ENCODE data around the gene GJD4.

DNA sequence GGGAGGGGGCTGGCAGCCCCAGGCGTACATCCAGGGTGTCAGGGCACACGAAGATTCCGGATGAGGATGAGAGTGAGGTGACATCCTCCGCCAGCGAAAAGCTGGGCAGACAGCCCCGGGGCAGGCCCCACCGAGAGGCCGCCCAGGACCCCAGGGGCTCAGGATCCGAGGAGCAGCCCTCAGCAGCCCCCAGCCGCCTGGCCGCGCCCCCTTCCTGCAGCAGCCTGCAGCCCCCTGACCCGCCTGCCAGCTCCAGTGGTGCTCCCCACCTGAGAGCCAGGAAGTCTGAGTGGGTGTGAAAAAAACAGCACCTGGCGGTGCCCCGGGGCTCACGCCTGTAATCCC lies 3.2 kb downstream of the GJD4 start:
- TF ChIP-seq EZH2 (IDR thresholded peaks at IDR 0.05; ENCODE audit: borderline replicate concordance, low read length), result no peak
- TF ChIP-seq, protein P1, sequence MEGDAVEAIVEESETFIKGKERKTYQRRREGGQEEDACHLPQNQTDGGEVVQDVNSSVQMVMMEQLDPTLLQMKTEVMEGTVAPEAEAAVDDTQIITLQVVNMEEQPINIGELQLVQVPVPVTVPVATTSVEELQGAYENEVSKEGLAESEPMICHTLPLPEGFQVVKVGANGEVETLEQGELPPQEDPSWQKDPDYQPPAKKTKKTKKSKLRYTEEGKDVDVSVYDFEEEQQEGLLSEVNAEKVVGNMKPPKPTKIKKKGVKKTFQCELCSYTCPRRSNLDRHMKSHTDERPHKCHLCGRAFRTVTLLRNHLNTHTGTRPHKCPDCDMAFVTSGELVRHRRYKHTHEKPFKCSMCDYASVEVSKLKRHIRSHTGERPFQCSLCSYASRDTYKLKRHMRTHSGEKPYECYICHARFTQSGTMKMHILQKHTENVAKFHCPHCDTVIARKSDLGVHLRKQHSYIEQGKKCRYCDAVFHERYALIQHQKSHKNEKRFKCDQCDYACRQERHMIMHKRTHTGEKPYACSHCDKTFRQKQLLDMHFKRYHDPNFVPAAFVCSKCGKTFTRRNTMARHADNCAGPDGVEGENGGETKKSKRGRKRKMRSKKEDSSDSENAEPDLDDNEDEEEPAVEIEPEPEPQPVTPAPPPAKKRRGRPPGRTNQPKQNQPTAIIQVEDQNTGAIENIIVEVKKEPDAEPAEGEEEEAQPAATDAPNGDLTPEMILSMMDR (IDR thresholded peaks at IDR 0.05; ENCODE audit: low read length), result no peak
